Muscle of leg (tissue), 11 donors: ENCODE data around the gene RHOBTB3. TPM values are rescaled to one million over a fixed set of nuclear protein-coding genes. Genes with fewer than 3 reads are reported as not detected.
"Not testable (repeated sequence)": the region's sequence is repeated elsewhere in the genome, so short reads cannot be mapped to it uniquely, and the experiment has no call there.

Experiments used
- DNase-seq: peaks from one replicate; pipeline ENCODE4 v3.0.0; 2013
- H3K27ac ChIP-seq: one replicate; pipeline ENCODE4 v1.5.1; 2013; ENCODE audit warnings: mild to moderate bottlenecking, low read length, control low read depth
- H3K27me3 ChIP-seq: one replicate; pipeline ENCODE4 v1.6.1; 2013; ENCODE audit warnings: low read length; ENCODE audit not compliant: control insufficient read depth, insufficient read depth
- H3K36me3 ChIP-seq: one replicate; pipeline ENCODE4 v1.6.1; 2013; ENCODE audit warnings: low read length; ENCODE audit not compliant: control insufficient read depth, insufficient read depth
- H3K4me1 ChIP-seq: one replicate; pipeline ENCODE4 v1.6.1; 2013; ENCODE audit warnings: low read length; ENCODE audit not compliant: control insufficient read depth, insufficient read depth
- H3K4me3 ChIP-seq: one replicate; pipeline ENCODE4 v1.5.1; 2013; ENCODE audit warnings: low read length, control low read depth
- H3K9me3 ChIP-seq: replicated peaks from 2 replicates; pipeline ENCODE4 v1.6.1; 2013; ENCODE audit warnings: low read depth, low read length; ENCODE audit not compliant: control insufficient read depth
- WGBS: methylation state at CpG from one replicate; pipeline ENCODE4 v1.1.5; 2013; ENCODE audit warnings: missing lambda C conversion rate; ENCODE audit not compliant: insufficient coverage; 5-methylcytosine and 5-hydroxymethylcytosine counted together
- polyA plus RNA-seq, 8 donors: library from polyadenylated mRNA; unstranded; fragments of 120-200 nt; gene quantifications; one replicate each; pipeline versions ENCODE4 v1.2.1 to v1.2.3, GENCODE V29; 2013; ENCODE audit warnings: inconsistent platforms in 1 of 8, low replicate concordance in 1 of 8; ENCODE audit not compliant: insufficient read length in 8 of 8, insufficient read depth in 1 of 8
- total RNA-seq: library from RNA; stranded (reverse); fragments of 120-200 nt; gene quantifications from one replicate; pipeline ENCODE4 v1.2.4, GENCODE V29; 2013

Gene RHOBTB3
- total and polyA plus RNA-seq, 9 donors: 63.6 to 153 (median 91.2) TPM

- H3K27me3 ChIP-seq: no peaks in the 10 kb centered on the region
- no peak overlapping the region for H3K27ac ChIP-seq
- peaks cover 23% of the 10 kb centered on the region for H3K4me1 ChIP-seq
Measured at GRCh38 chr5:95824747-95825146, 93.6 kb downstream of the RHOBTB3 start.

GRCh38 chr5:95825495-95825894 lies 94.4 kb downstream of the RHOBTB3 start:
- H3K27me3 ChIP-seq: no peaks in the 10 kb centered on the region

More at GRCh38 chr5:95824747-95825146, 93.6 kb downstream of the RHOBTB3 start:
- DNase-seq: no peak
- WGBS: 90% methylated on average over 3 of the region's 5 CpGs
- H3K36me3 ChIP-seq: no peaks in the 10 kb centered on the region
- no peaks in the 10 kb centered on the region for H3K9me3 ChIP-seq
- H3K4me3 ChIP-seq: no peak overlapping the region

GRCh38 chr5:95826949-95827891 lies 96.1 kb downstream of the RHOBTB3 start:
- Histone ChIP-seq H3K27me3 (no peaks in the 10 kb centered on the region), H3K4me3 (no peak overlapping the region), H3K27ac (no peak overlapping the region), H3K4me1 (peaks cover 17% of the 10 kb centered on the region), H3K36me3 (no peaks in the 10 kb centered on the region), H3K9me3 (no peaks in the 10 kb centered on the region)
- WGBS: 82% methylated on average over 8 of the region's 10 CpGs
- DNase-seq: no peak

More at GRCh38 chr5:95825495-95825894, 94.4 kb downstream of the RHOBTB3 start:
- DNase-seq: no peak
- H3K9me3 ChIP-seq: no peaks in the 10 kb centered on the region
- 80% methylated on average over 2 of the region's 3 CpGs for WGBS
- H3K36me3 ChIP-seq: no peaks in the 10 kb centered on the region
- H3K27ac ChIP-seq: no peak overlapping the region
- no peak overlapping the region for H3K4me3 ChIP-seq
- H3K4me1 ChIP-seq: peaks cover 23% of the 10 kb centered on the region

- no peaks in the 10 kb centered on the region for H3K9me3 ChIP-seq
- H3K27ac ChIP-seq: no peak overlapping the region
- WGBS: 38% methylated on average over 3 of the region's 3 CpGs
- no peaks in the 10 kb centered on the region for H3K36me3 ChIP-seq
- no peak overlapping the region for H3K4me3 ChIP-seq
- peaks cover 15% of the 10 kb centered on the region for H3K4me1 ChIP-seq
- no peak for DNase-seq
- no peaks in the 10 kb centered on the region for H3K27me3 ChIP-seq
Measured at GRCh38 chr5:95827892-95828246, 96.7 kb downstream of the RHOBTB3 start.

GRCh38 chr5:95830226-95830625 lies 99.1 kb downstream of the RHOBTB3 start:
- Histone ChIP-seq H3K4me1 (no peaks in the 10 kb centered on the region), H3K27me3 (no peaks in the 10 kb centered on the region), H3K36me3 (no peaks in the 10 kb centered on the region), H3K9me3 (no peaks in the 10 kb centered on the region), H3K27ac (no peak overlapping the region), H3K4me3 (no peak overlapping the region)
- DNase-seq: no peak
- WGBS: 80% methylated on average over 1 of the region's 2 CpGs

GRCh38 chr5:95832664-95833063 lies 101.5 kb downstream of the RHOBTB3 start:
- no peaks in the 10 kb centered on the region for H3K36me3 ChIP-seq
- DNase-seq: no peak
- no peaks in the 10 kb centered on the region for H3K4me1 ChIP-seq
- H3K4me3 ChIP-seq: no peak overlapping the region
- no peak overlapping the region for H3K27ac ChIP-seq
- no peaks in the 10 kb centered on the region for H3K27me3 ChIP-seq
- H3K9me3 ChIP-seq: no peaks in the 10 kb centered on the region

GRCh38 chr5:95835682-95836385 lies 104.7 kb downstream of the RHOBTB3 start:
- no peaks in the 10 kb centered on the region for H3K9me3 ChIP-seq
- H3K27ac ChIP-seq: peak overlapping the region; percentile 3
- H3K36me3 ChIP-seq: no peaks in the 10 kb centered on the region
- no peak overlapping the region for H3K4me3 ChIP-seq
- H3K27me3 ChIP-seq: no peaks in the 10 kb centered on the region
- WGBS: 66% methylated on average over 8 of the region's 10 CpGs
- H3K4me1 ChIP-seq: no peaks in the 10 kb centered on the region
- no peak for DNase-seq

GRCh38 chr5:95836544-95836943 lies 105.4 kb downstream of the RHOBTB3 start:
- Histone ChIP-seq H3K9me3 (no peaks in the 10 kb centered on the region), H3K27ac (no peak overlapping the region), H3K4me3 (no peak overlapping the region), H3K4me1 (no peaks in the 10 kb centered on the region), H3K27me3 (no peaks in the 10 kb centered on the region), H3K36me3 (no peaks in the 10 kb centered on the region)
- no CpG with 5 or more reads among the region's 1 CpG for WGBS
- no peak for DNase-seq

- not testable (repeated sequence) for H3K9me3 ChIP-seq, H3K4me3 ChIP-seq, H3K36me3 ChIP-seq, DNase-seq, H3K27ac ChIP-seq, H3K27me3 ChIP-seq, H3K4me1 ChIP-seq
- no CpG with 5 or more reads among the region's 4 CpGs for WGBS
Measured at GRCh38 chr5:95836971-95837370, 105.8 kb downstream of the RHOBTB3 start.

- no peaks in the 10 kb centered on the region for H3K36me3 ChIP-seq
- H3K27me3 ChIP-seq: no peaks in the 10 kb centered on the region
- no peaks in the 10 kb centered on the region for H3K4me1 ChIP-seq
- DNase-seq: no peak
- no peak overlapping the region for H3K27ac ChIP-seq
- H3K9me3 ChIP-seq: no peaks in the 10 kb centered on the region
- no CpG with 5 or more reads among the region's 5 CpGs for WGBS
- H3K4me3 ChIP-seq: no peak overlapping the region
Measured at GRCh38 chr5:95837492-95837891, 106.4 kb downstream of the RHOBTB3 start.
